Activated CD4-positive, alpha-beta T cell treated with anti-CD3 and anti-CD28 coated beads, Interleukin-2, amount 50 U/mL, for 48 hours (primary cell): Measurements from ENCODE around the gene IDI2.

Experiments
- DNase-seq, 2 experiments: peaks; one replicate each; pipeline ENCODE4 v3.0.0-alpha.2; 2020

Gene IDI2

DNA sequence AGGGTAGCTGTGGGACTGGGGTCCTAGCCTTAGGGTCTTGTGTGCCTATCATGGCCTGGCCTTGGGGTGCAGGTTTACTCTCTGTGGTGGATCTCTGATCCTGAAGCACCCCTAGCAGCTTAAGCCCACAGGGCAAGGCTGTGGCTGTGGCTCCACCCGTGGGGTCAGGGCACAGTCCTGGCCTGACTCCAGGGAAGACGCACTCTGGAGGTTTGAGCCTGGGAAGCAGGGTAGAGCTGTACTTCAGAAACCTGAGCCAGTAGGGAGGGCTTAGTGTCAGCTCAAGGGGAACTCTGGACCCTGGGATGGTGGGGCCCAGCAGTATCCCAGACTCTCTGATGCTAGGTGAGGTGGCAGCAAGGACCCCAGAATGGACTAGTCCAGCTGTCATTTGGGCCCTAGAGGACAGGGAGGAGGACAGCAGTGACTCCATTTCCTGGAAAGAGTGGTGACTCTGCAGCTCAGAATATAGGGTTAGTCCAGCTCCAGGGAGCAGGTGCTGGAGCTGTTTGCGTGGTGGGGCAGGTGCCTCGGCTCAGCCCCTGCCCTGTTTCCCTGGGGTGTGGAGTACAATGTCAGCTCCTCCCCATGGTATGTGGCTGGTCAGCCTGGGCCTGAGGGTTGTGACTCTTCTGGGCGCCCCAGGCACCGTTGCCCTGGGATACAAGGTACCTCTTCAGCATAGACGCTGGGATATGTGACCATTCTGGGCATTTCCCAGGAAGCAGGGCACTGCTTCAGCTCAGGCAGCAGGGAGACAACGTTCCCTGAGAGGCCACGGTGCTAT lies 21.6 kb downstream of the IDI2 start:
- DNase-seq: no peak

DNA sequence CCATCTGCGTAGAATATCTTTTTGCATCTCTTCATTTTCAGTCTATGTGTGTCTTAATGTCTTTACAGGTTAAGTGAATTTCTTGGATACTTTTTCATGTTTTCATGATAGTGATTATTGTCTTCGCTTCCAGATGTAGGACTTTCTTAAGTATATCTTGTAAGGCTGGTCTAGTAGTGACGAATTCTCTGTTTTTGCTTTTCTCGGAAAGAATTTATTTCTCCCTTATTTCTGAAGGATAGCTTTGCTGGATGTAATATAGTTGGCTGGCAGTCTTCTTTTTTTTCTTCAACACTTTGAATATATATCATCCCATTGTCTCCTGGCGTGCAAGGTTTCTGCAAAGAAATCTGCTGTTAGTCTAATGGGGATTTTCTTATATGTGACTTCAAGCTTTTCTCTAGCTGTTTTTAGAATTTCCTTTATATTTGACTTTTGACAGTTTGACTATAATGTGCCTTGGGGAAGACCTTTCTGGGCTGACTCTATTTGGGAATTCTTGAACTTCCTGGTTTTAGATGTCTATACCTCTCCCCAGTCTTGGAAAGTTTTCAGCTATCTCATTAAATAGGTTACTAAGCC lies 23.1 kb downstream of the IDI2 start:
- DNase-seq: no peak

GRCh38 chr10:997266-998022 lies 28.2 kb downstream of the IDI2 start:
- no peak for DNase-seq

GRCh38 chr10:996031-996430 lies 29.6 kb downstream of the IDI2 start:
- DNase-seq: no peak

DNA sequence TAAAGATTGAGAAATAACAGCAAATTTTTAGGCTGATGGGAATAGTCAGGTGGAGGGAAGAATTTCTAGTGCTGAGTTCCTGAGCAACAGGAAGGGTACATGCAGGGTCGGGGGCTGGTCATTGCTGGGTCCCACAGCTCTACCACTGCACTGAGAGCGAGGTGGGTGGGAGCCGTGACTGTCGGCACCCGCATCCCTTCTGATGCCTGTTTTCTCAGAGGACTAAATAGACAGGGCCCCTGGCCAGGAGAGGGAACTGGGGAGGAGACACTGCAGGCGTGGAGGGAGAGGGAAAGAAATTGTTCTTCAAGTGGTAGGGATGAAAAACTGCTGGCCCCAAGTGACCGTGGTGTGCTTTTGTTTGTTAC lies 30.1 kb downstream of the IDI2 start:
- no peak for DNase-seq

GRCh38 chr10:994836-995558 lies 30.7 kb downstream of the IDI2 start:
- DNase-seq: no peak

DNA sequence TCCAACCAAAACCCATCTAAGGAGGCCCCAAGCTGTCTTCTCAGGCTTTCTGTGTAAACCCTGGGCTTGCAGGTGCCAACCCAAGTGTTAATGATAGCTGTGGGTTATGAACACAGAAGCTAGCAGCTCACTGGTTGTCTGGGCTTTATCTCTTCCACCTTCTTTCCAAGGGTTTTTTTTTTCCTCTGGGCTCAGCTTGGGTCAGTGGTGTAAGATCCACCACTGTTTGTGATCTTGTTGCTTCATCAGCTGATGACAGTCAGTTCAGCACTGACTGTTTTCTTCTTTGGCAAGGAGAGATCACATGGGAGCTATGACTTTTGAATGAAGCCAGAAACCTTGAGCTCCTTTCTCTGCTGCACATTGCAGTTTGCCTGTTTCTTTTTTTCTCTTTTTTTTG lies 32.8 kb downstream of the IDI2 start:
- DNase-seq: no peak

DNA sequence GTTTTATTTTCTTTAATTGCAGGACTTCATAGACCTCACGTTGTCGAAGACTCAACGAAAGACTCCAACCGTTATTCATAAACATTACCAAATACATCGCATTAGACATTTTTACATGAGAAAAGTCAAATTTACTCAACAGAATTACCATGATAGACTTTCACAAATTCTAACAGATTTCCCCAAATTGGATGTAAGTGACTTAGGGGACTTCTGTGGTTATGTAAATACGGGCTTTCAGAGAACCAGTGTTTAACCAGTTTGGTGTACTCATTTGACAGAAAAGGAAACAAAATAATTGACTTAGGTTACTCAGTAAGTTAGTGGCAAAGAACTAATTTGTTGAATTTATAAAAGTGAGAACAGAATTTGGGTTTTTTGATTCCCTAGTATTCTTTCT lies 33.2 kb downstream of the IDI2 start:
- DNase-seq: no peak

GRCh38 chr10:990808-991207 lies 34.9 kb downstream of the IDI2 start:
- no peak for DNase-seq

DNA sequence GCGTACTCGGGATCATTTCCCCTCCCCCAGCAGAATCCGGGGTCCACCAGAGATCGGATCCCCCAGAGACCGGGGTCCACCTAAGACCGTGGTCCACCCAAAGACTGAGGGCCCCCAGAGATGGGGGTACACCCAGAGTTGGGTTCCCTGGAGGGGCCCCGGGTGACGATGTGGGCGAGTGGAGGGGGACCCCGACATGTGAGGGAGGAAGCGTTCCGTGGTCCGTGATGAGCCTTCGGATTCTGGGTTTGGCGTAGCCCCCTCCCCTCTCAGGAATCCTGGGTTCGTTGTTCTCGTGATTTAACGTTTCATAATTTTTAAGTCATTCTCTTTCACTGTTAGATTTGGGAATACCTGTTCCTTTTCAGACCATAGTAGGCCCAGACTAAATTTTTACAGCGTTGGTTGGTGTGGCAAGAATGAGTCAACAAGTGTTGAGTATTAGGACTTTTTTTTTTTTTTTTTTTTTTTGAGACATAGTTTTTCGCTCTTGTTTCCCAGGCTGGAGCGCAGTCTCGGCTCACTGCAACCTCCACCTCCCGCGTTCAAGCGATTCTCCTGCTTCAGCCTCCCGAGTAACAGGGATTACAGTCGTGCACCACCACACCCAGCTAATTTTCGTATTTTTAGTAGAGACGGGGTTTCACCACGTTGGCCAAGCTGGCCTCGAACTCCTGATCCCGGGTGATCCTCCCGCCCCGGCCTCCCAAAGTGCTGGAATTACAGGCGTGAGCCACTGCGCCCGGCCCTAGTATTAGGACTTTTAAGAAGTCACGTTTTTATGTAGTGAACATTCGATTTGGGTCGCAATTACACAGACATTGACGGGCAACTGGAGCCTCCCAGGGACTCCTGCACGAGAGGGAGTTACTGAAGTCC lies 36.8 kb downstream of the IDI2 start:
- no peak for DNase-seq

GRCh38 chr10:987870-988666 lies 37.6 kb downstream of the IDI2 start, which contains the start of gene GTPBP4:
Gene GTPBP4 (plus strand): TSS chr10:988434. CDS start chr10:988480, 46 bp downstream.
- peak; percentile 96 to 97 for DNase-seq

GRCh38 chr10:987620-987869 lies 38.1 kb downstream of the IDI2 start:
- no peak for DNase-seq

DNA sequence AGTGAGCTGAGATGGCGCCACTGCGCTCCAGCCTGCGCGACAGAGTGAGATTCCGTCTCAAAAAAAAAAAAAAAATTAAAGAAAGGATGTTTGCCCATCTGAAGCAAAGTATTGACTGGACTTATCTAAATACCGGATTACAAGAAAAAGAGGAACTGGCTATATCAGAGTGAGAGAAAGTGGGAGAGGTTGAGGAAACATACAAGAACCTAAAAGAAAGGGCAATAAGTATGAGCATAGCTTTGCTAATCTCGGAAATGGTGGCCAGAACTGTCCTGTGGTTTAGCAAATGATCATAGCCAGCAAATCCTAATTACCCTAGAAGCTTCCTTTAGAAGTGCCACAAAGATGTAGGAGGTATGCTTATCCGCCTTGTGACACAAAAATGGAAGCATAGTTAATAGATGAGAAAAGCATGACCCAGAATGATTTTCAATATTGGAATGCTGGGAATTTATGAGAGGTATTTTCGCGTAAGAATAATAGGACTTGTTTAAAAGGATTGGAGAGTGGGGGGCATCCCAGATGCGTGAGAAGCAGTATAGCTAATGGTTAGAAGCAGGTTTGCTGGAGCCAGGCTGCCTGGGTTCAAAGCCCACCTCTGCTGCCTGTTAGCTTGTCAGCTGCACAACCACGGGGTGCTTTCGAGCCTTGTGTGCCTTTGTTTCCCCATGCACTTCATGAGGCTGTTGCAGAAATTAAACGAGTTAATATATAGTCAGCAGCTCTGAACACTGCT lies 38.6 kb downstream of the IDI2 start:
- DNase-seq: no peak

- no peak for DNase-seq
These were observed 39.4 kb downstream of the IDI2 start for GRCh38 chr10:986137-986825.

DNA sequence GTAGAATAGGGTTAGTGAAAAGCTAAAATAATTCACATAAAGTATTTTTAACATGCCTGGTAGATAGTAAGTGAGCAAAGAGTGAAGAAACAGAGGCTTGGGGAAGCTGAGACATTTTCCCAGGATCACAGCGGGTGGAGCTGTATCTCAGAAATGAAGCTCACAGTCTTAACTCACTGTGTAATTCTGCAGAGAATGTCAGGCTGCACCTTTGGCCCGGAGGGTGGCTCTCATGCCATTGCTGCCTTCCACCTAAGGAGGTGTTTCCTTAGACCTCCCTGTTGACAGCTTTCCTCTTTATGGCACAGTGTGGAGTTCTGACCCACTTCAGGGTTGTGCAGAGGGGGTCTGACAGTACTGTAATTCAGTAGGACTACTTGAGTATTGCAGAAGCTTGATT lies 40.3 kb downstream of the IDI2 start:
- no peak for DNase-seq

DNA sequence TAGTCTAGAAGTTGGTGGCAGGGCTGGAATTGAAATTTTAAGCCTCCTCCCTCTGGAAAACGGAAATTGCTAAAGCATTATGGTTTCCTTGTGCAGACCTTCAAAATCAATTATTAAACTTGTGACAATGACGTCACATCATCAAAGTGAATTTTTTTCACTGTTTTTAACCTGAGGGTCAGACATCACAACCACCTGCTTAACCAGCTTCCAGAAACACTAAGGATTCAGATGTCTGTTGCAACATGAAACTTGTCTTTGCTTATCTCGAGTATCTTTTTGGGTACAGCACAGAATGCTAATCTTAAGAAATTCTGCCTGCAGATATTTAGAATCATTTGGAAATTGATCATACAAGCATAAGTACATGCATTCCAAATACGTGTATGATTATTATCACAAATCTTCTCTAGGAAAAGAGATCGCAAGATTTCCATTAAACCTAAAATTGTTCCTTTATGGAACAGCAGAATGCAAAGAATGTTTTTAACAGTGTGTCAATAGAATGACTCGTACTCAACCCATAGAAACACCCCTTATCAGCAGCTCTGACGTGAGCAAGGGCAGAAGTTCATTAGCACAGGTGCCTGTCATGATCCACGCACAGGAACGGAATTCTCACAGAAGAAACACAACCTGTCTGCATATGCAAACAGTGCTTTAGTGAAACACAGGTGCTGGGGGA lies 41.5 kb downstream of the IDI2 start:
- no peak for DNase-seq

DNA sequence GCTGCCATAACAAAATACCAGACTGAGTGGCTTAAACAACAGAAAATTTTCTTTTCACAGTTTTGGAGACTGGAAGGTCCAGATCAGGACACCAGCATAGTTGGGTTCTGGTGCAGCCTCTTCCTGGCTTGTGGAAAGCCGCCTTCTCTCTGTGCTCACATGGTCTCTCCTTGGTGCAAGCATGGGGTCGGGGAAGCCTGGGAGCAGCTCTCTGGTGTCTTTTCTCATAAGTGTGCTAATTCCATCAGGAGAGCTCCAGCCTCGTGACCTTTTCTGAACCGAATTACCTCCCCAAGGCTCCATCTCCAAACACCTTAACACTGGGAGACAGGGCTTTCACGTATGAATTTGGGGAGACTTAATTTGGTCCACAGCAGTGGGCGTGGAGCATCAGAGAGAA lies 42.3 kb downstream of the IDI2 start:
- no peak for DNase-seq

DNA sequence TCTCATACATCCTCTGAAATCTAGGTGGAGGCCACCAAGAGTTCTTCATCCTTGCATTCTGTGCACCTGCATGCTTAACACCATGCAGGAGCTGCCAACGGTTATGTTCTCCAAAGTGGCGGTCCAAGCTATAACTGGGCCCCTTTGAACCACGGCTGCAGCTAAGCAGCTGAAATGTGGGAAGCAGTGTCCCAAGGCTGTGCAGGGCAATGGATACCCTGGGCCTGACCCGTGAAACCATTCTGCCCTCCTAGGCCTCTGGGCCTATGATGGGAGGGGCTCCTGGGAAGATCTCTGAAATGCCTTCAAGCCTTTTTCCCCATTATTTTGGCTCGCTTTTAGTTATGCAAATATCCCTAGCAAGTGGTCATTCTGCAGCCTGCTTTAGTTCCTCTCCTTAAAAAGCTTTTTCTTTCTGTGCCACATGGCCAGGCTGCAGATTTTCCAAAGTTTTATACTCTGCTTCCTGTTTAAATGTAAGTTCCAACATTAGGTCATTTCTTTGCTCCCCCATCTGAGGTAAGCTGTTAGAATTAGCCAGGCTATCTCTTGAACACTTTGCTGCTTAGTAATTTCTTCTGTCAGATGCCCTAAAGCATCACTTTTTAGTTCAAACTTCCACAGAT lies 45.1 kb downstream of the IDI2 start:
- no peak for DNase-seq

- no peak for DNase-seq
These were observed 46.7 kb downstream of the IDI2 start for GRCh38 chr10:978826-979421.
